ENCODE results near the gene C2orf69. TPM values are rescaled to one million over a fixed set of nuclear protein-coding genes. Genes with fewer than 3 reads are reported as not detected.
"Not testable (repeated sequence)": the region's sequence is repeated elsewhere in the genome, so short reads cannot be mapped to it uniquely, and the experiment has no call there.

C2orf69 gene
- polyA plus RNA-seq, 6 donors from 2014 or later = 9.5 to 12.6 (median 10.9) TPM

GRCh38 chr2:199896617-199897016, 14.5 kb upstream of the C2orf69 start:
- no peaks in the 10 kb centered on the region for H3K27me3 Mint-ChIP-seq
- no peak overlapping the region for H3K27ac Mint-ChIP-seq
- no peak for ATAC-seq (ENCODE audit: low read depth in 2 of 2)
- H3K4me1 Mint-ChIP-seq = no peaks in the 10 kb centered on the region
- no peak for DNase-seq
- no peaks in the 10 kb centered on the region for H3K36me3 Mint-ChIP-seq
- no peak overlapping the region for H3K4me3 Mint-ChIP-seq
- peaks cover 0 to 2% (median 0%) of the 10 kb centered on the region in 7 donors for H3K9me3 Mint-ChIP-seq

- H3K27ac Mint-ChIP-seq = no peak overlapping the region
- ATAC-seq (ENCODE audit: low read depth in 2 of 2) = no peak
- H3K9me3 Mint-ChIP-seq = no peaks in the 10 kb centered on the region
- no peak overlapping the region for H3K4me3 Mint-ChIP-seq
- DNase-seq = no peak
- no peaks in the 10 kb centered on the region for H3K36me3 Mint-ChIP-seq
- peaks cover 3% of the 10 kb centered on the region in 3 donors for H3K4me1 Mint-ChIP-seq
- H3K27me3 Mint-ChIP-seq = no peaks in the 10 kb centered on the region
Observed at GRCh38 chr2:199901942-199902341, 9.2 kb upstream of the C2orf69 start.

GRCh38 chr2:199902486-199903110, 8.5 kb upstream of the C2orf69 start:
- H3K9me3 Mint-ChIP-seq = no peaks in the 10 kb centered on the region
- ATAC-seq (ENCODE audit: low read depth in 2 of 2) = no peak
- no peaks in the 10 kb centered on the region for H3K36me3 Mint-ChIP-seq
- H3K27me3 Mint-ChIP-seq = no peaks in the 10 kb centered on the region
- peaks cover 6 to 9% (median 7%) of the 10 kb centered on the region in 3 donors for H3K4me1 Mint-ChIP-seq
- H3K4me3 Mint-ChIP-seq = no peak overlapping the region
- DNase-seq = no peak
- H3K27ac Mint-ChIP-seq = no peak overlapping the region

GRCh38 chr2:199903111-199903510, 8.0 kb upstream of the C2orf69 start:
- Mint-ChIP-seq H3K4me1 (peaks cover 6 to 9% (median 7%) of the 10 kb centered on the region in 3 donors), H3K4me3 (no peak overlapping the region), H3K36me3 (no peaks in the 10 kb centered on the region), H3K27me3 (no peaks in the 10 kb centered on the region), H3K9me3 (no peaks in the 10 kb centered on the region), H3K27ac (no peak overlapping the region)
- ATAC-seq (ENCODE audit: low read depth in 2 of 2) = no peak
- no peak for DNase-seq

GRCh38 chr2:199907008-199907714, 3.9 kb upstream of the C2orf69 start:
- Mint-ChIP-seq H3K9me3 (no peaks in the 10 kb centered on the region), H3K4me1 (peaks cover 13 to 23% (median 21%) of the 10 kb centered on the region in 3 donors), H3K27ac (peak overlapping the region in 2 of 6 donors; percentile 8 to 19), H3K27me3 (no peaks in the 10 kb centered on the region), H3K4me3 (peak overlapping the region in 1 of 8 donors; percentile 20), H3K36me3 (no peaks in the 10 kb centered on the region)
- DNase-seq (no peak), ATAC-seq (ENCODE audit: low read depth in 2 of 2) (no peak)

GRCh38 chr2:199910338-199911051, 598 bp upstream of the C2orf69 start:
- H3K4me1 Mint-ChIP-seq = peaks cover 27 to 45% (median 30%) of the 10 kb centered on the region in 3 donors
- H3K27me3 Mint-ChIP-seq = no peaks in the 10 kb centered on the region
- ATAC-seq (ENCODE audit: low read depth in 2 of 2) = no peak
- no peak for DNase-seq
- H3K36me3 Mint-ChIP-seq = no peaks in the 10 kb centered on the region
- no peaks in the 10 kb centered on the region for H3K9me3 Mint-ChIP-seq
- peak overlapping the region; percentile 94 to 98 (median 96) for H3K4me3 Mint-ChIP-seq
- peak overlapping the region; percentile 94 to 98 (median 96) for H3K27ac Mint-ChIP-seq

GRCh38 chr2:199911877-199912161, 726 bp downstream of the C2orf69 start:
- no peak for ATAC-seq (ENCODE audit: low read depth in 2 of 2)
- Mint-ChIP-seq H3K36me3 (peaks cover 0 to under 1% of the 10 kb centered on the region in 2 donors), H3K9me3 (peaks cover 0 to 4% (median 2%) of the 10 kb centered on the region in 7 donors), H3K27ac (peak overlapping the region; percentile 94 to 98 (median 96)), H3K4me1 (peaks cover 25 to 43% (median 32%) of the 10 kb centered on the region in 3 donors), H3K27me3 (no peaks in the 10 kb centered on the region), H3K4me3 (peak overlapping the region; percentile 94 to 98 (median 96))
- DNase-seq = no peak

GRCh38 chr2:199912553-199913114, 1.5 kb downstream of the C2orf69 start:
- not testable (repeated sequence) for DNase-seq; ATAC-seq (ENCODE audit: low read depth in 2 of 2); H3K27me3 Mint-ChIP-seq; H3K9me3 Mint-ChIP-seq; H3K36me3 Mint-ChIP-seq
- H3K4me3 Mint-ChIP-seq = peak overlapping the region; percentile 21 to 98 (median 82)
- peaks cover 20 to 36% (median 27%) of the 10 kb centered on the region in 3 donors for H3K4me1 Mint-ChIP-seq
- peak overlapping the region in 4 of 6 donors; percentile 29 to 97 (median 48) for H3K27ac Mint-ChIP-seq

- peak overlapping the region in 3 of 6 donors; percentile 7 to 37 (median 18) for H3K27ac Mint-ChIP-seq
- peak overlapping the region in 2 of 8 donors; percentile 19 to 59 for H3K4me3 Mint-ChIP-seq
- no peak for ATAC-seq (ENCODE audit: low read depth in 2 of 2)
- H3K36me3 Mint-ChIP-seq = peaks cover 5 to 11% of the 10 kb centered on the region in 2 donors
- no peaks in the 10 kb centered on the region for H3K27me3 Mint-ChIP-seq
- no peak for DNase-seq
- H3K9me3 Mint-ChIP-seq = peaks cover 0 to 8% (median 4%) of the 10 kb centered on the region in 7 donors
- peaks cover 20 to 36% (median 27%) of the 10 kb centered on the region in 3 donors for H3K4me1 Mint-ChIP-seq
Observed at GRCh38 chr2:199914372-199914958, 3.4 kb downstream of the C2orf69 start.

GRCh38 chr2:199916980-199917379, 5.9 kb downstream of the C2orf69 start:
- Mint-ChIP-seq H3K36me3 (peaks cover 5 to 11% of the 10 kb centered on the region in 2 donors), H3K4me1 (peaks cover 13 to 27% (median 15%) of the 10 kb centered on the region in 3 donors), H3K4me3 (no peak overlapping the region), H3K9me3 (peaks cover 0 to 8% (median 4%) of the 10 kb centered on the region in 7 donors), H3K27me3 (no peaks in the 10 kb centered on the region), H3K27ac (no peak overlapping the region)
- no peak for DNase-seq
- ATAC-seq (ENCODE audit: low read depth in 2 of 2) = no peak

- DNase-seq = no peak
- no peak for ATAC-seq (ENCODE audit: low read depth in 2 of 2)
- H3K4me1 Mint-ChIP-seq = peaks cover 5 to 10% (median 6%) of the 10 kb centered on the region in 3 donors
- H3K9me3 Mint-ChIP-seq = peaks cover 0 to 1% (median 0%) of the 10 kb centered on the region in 7 donors
- H3K4me3 Mint-ChIP-seq = no peak overlapping the region
- H3K27me3 Mint-ChIP-seq = no peaks in the 10 kb centered on the region
- H3K36me3 Mint-ChIP-seq = no peaks in the 10 kb centered on the region
- peak overlapping the region in 2 of 6 donors; percentile 22 to 76 for H3K27ac Mint-ChIP-seq
Observed at GRCh38 chr2:199922856-199923255, 11.8 kb downstream of the C2orf69 start.

- H3K27me3 Mint-ChIP-seq = no peaks in the 10 kb centered on the region
- peaks cover 0 to 1% (median 0%) of the 10 kb centered on the region in 7 donors for H3K9me3 Mint-ChIP-seq
- no peak overlapping the region for H3K4me3 Mint-ChIP-seq
- no peak for DNase-seq
- ATAC-seq (ENCODE audit: low read depth in 2 of 2) = no peak
- H3K4me1 Mint-ChIP-seq = peaks cover 5 to 10% (median 6%) of the 10 kb centered on the region in 3 donors
- H3K27ac Mint-ChIP-seq = peak overlapping the region in 1 of 6 donors; percentile 11
- H3K36me3 Mint-ChIP-seq = no peaks in the 10 kb centered on the region
Observed at GRCh38 chr2:199923924-199924323, 12.8 kb downstream of the C2orf69 start.

- Mint-ChIP-seq H3K4me1 (peaks cover 5 to 8% (median 6%) of the 10 kb centered on the region in 3 donors), H3K27me3 (no peaks in the 10 kb centered on the region), H3K27ac (peak overlapping the region in 1 of 6 donors; percentile 51), H3K4me3 (no peak overlapping the region), H3K9me3 (no peaks in the 10 kb centered on the region), H3K36me3 (no peaks in the 10 kb centered on the region)
- ATAC-seq (ENCODE audit: low read depth in 2 of 2) (no peak), DNase-seq (no peak)
Observed at GRCh38 chr2:199926806-199927205, 15.7 kb downstream of the C2orf69 start.
